GM23338 (cell line): Measurements from ENCODE around the gene INPP4B.

Source experiments
- CREB1 ChIP-seq: fragments of 250-450 bp; sonication (Bioruptor Pico); IDR thresholded peaks from 2 replicates; pipeline ENCODE4 v1.5.0; 2020; ENCODE audit warnings: low read depth, mild to moderate bottlenecking, moderate library complexity
- CTCF ChIP-seq, 2 experiments: fragments of 200-600 bp in 1 of 2; sonication (generic) in 1 of 2; conservative IDR thresholded peaks; 2 replicates each; pipeline versions ENCODE4 v1.5.1 to v1.6.1; 2016 to 2017; ENCODE audit warnings: antibody characterized with exemption in 2 of 2, low read depth in 2 of 2, mild to moderate bottlenecking in 2 of 2, moderate library complexity in 1 of 2
- EZH2 ChIP-seq: fragments of 200-600 bp; sonication (generic); IDR thresholded peaks from one replicate; pipeline ENCODE4 v1.8.0; 2017; ENCODE audit warnings: antibody characterized with exemption, mild to moderate bottlenecking, low read depth; ENCODE audit not compliant: unreplicated experiment
- NANOG ChIP-seq: IDR thresholded peaks from 2 replicates; pipeline ENCODE4 v1.6.1; 2016; ENCODE audit warnings: antibody characterized with exemption, borderline replicate concordance
- POLR2AphosphoS5 ChIP-seq: IDR thresholded peaks from 2 replicates; pipeline ENCODE4 v1.6.1; 2016; ENCODE audit warnings: antibody characterized with exemption, low read depth
- STAT1 ChIP-seq: IDR thresholded peaks from one replicate; pipeline ENCODE4 v1.6.1; 2016; ENCODE audit warnings: antibody characterized with exemption; ENCODE audit not compliant: unreplicated experiment

- TF ChIP-seq CTCF (conservative IDR thresholded peaks at IDR 0.05; ENCODE audit: low read depth in 2 of 2) (no peak), EZH2 (no peak), POLR2AphosphoS5 (no peak), CREB1 (CRISPR knock-in tag) (no peak), NANOG (no peak), STAT1 (no peak)
Observed at GRCh38 chr4:142098900-142099545, 747.1 kb downstream of the INPP4B start.
